Suprapubic skin (tissue), 3 donors: Measurements from ENCODE around the gene KRT33B.

Experiments
- POLR2AphosphoS5 ChIP-seq, 3 donors: sonication (generic); formaldehyde crosslinking; IDR thresholded peaks; one replicate each; pipeline ENCODE4 v1.6.1; 2017; ENCODE audit warnings: antibody characterized with exemption in 3 of 3
- TF ChIP-seq, protein P1 (sequence below), 2 donors: fragments of 200-600 bp in 1 of 2; fragments of 450-650 bp in 1 of 2; sonication (generic) in 1 of 2; IDR thresholded peaks; one replicate each; pipeline ENCODE4 v1.5.1; 2016 to 2019; ENCODE audit warnings: antibody characterized with exemption in 2 of 2, mild to moderate bottlenecking in 1 of 2, moderate library complexity in 1 of 2

DNA sequence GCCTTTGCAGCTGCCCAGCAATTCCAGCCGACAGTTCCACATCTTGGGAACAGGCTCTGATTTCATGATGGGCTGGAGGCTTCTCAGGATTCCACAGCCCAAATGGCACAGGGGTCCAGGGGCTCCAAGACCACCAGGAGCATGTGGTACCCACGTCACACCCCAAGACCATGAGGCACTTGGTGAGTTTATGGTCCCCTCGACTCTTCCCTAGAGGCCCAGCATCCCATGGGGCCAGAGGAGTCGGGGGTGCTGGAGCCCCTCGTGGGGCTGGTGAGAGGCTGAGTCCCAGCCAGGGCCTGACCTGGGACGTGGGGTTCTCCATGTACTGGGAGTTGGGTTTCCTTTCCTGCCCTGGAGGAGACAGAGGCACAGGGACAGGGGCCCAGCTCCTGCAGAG is 44.0 kb downstream of the KRT33B start:
- TF ChIP-seq POLR2AphosphoS5 (IDR thresholded peaks at IDR 0.05): no peak
- TF ChIP-seq, protein P1, sequence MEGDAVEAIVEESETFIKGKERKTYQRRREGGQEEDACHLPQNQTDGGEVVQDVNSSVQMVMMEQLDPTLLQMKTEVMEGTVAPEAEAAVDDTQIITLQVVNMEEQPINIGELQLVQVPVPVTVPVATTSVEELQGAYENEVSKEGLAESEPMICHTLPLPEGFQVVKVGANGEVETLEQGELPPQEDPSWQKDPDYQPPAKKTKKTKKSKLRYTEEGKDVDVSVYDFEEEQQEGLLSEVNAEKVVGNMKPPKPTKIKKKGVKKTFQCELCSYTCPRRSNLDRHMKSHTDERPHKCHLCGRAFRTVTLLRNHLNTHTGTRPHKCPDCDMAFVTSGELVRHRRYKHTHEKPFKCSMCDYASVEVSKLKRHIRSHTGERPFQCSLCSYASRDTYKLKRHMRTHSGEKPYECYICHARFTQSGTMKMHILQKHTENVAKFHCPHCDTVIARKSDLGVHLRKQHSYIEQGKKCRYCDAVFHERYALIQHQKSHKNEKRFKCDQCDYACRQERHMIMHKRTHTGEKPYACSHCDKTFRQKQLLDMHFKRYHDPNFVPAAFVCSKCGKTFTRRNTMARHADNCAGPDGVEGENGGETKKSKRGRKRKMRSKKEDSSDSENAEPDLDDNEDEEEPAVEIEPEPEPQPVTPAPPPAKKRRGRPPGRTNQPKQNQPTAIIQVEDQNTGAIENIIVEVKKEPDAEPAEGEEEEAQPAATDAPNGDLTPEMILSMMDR (IDR thresholded peaks at IDR 0.05): no peak
